Measurements from ENCODE around the gene CENPP.
A peak's percentile ranks its signal among the peaks of the same experiment; 100 is the strongest.
"Not testable (repeated sequence)": the region's sequence is repeated elsewhere in the genome, so short reads cannot be mapped to it uniquely, and the experiment has no call there.

CENPP gene

GRCh38 chr9:92384375-92384774, 58.6 kb downstream of the CENPP start:
- DNase-seq = no peak

GRCh38 chr9:92385001-92385400, 59.2 kb downstream of the CENPP start:
- DNase-seq = no peak

GRCh38 chr9:92385477-92385876, 59.7 kb downstream of the CENPP start:
- no peak for DNase-seq

- no peak for DNase-seq
These were observed 60.2 kb downstream of the CENPP start for GRCh38 chr9:92385953-92386352.

- no peak for DNase-seq
These were observed 66.9 kb downstream of the CENPP start for GRCh38 chr9:92392690-92393089.

GRCh38 chr9:92393686-92394085, 67.9 kb downstream of the CENPP start:
- no peak for DNase-seq

GRCh38 chr9:92395617-92396016, 69.9 kb downstream of the CENPP start:
- no peak for DNase-seq

- DNase-seq = no peak
These were observed 72.1 kb downstream of the CENPP start for GRCh38 chr9:92397853-92398252.

GRCh38 chr9:92402360-92402759, 76.6 kb downstream of the CENPP start:
- DNase-seq = no peak

- no peak for DNase-seq
These were observed 77.3 kb downstream of the CENPP start for GRCh38 chr9:92402826-92403745.

- DNase-seq = no peak
These were observed 78.5 kb downstream of the CENPP start, which contains the start of gene OGN for GRCh38 chr9:92404042-92404836. TSS of gene OGN (minus strand) at chr9:92404578. CDS start at chr9:92403407, 1,171 bp downstream.

- DNase-seq = no peak
These were observed 80.1 kb downstream of the CENPP start for GRCh38 chr9:92405818-92406217.

GRCh38 chr9:92406477-92406876, 80.7 kb downstream of the CENPP start:
- DNase-seq = no peak

GRCh38 chr9:92407818-92408217, 82.1 kb downstream of the CENPP start:
- DNase-seq = no peak

- no peak for DNase-seq
These were observed 83.2 kb downstream of the CENPP start for GRCh38 chr9:92408747-92409478.

- not testable (repeated sequence) for DNase-seq
These were observed 85.4 kb downstream of the CENPP start for GRCh38 chr9:92411157-92411556.

GRCh38 chr9:92414566-92414965, 88.8 kb downstream of the CENPP start:
- DNase-seq = no peak

GRCh38 chr9:92422611-92423338, 97.0 kb downstream of the CENPP start:
- no peak for DNase-seq

- no peak for DNase-seq
These were observed 97.9 kb downstream of the CENPP start for GRCh38 chr9:92423612-92424011.

- no peak for DNase-seq
These were observed 98.6 kb downstream of the CENPP start, which contains the start of gene OMD for GRCh38 chr9:92424340-92424739. TSS of gene OMD (minus strand) at chr9:92424471. CDS start at chr9:92417558, 6,913 bp downstream.

GRCh38 chr9:92425474-92425873, 99.7 kb downstream of the CENPP start:
- no peak for DNase-seq

GRCh38 chr9:92426501-92427145, 100.9 kb downstream of the CENPP start:
- peak; percentile 57 for DNase-seq
